ENCODE data around the gene DPH7. TPM values are rescaled to one million over a fixed set of nuclear protein-coding genes. Genes with fewer than 3 reads are reported as not detected.
A peak's percentile ranks its signal among the peaks of the same experiment; 100 is the strongest.

The DPH7 gene
- total RNA-seq, 1 experiment from 2014 or later = 54.4 TPM

DNA sequence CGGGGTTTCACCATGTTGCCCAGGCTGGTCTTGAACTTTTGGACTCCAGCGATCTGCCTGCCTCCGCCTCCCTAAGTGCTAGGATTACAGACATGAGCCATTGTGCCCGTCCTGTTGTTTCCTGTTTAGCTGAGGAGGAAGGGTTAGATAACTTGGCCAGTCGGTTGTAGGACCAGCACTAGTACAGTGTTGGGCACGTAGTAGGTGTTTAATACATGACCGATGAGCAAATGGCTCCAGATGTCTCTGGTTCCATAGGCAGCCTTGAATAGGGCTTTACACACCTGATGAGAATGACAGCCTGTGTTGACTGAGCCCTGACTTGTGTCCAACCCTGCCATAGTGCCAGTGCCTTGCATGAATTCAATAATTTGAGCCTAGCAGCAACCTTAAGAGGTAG lies 41.9 kb upstream of the DPH7 start:
- Histone ChIP-seq H3K79me2 (ENCODE audit: insufficient read depth, low read length) (peaks cover 90% of the 10 kb centered on the region), H3K9me3 (ENCODE audit: control insufficient read depth in 1 of 2, insufficient read depth in 1 of 2, low read depth in 1 of 2, low read length in 2 of 2) (no peaks in the 10 kb centered on the region), H3K4me3 (replicated peaks in 1 of 2; ENCODE audit: low read depth in 1 of 2, low read length in 2 of 2) (peak overlapping the region in 1 of 2 experiments; percentile 8; a peak in 2 of 4 replicates), H3K27ac (ENCODE audit: low read depth, low read length) (peak overlapping the region; percentile 40), H3K9ac (ENCODE audit: low read length) (peak overlapping the region; percentile 33), H3K4me2 (ENCODE audit: low read length) (peak overlapping the region; percentile 91), H3K4me1 (ENCODE audit: control insufficient read depth in 1 of 2, insufficient read depth in 2 of 2, low read length in 2 of 2) (peaks cover 19 to 30% of the 10 kb centered on the region in 2 experiments), H4K20me1 (ENCODE audit: insufficient read depth) (peaks cover 5% of the 10 kb centered on the region; the same call in 1 of the 2 replicates), H3K36me3 (ENCODE audit: control insufficient read depth in 1 of 2, insufficient read depth in 2 of 2, low read length in 2 of 2) (peaks cover 2 to 10% of the 10 kb centered on the region in 2 experiments; a peak in 2 of 4 replicates), H3K9me2 (ENCODE audit: insufficient read depth) (no peaks in the 10 kb centered on the region), H2AFZ (ENCODE audit: low read depth, low read length, poor library complexity, severe bottlenecking) (no peak overlapping the region), H3K27me3 (ENCODE audit: insufficient read depth, low read length) (no peaks in the 10 kb centered on the region)
- POLR2A ChIA-PET = no interaction called here
- intact Hi-C loops (cut with micrococcal nuclease) = no loop called here
- RAD21 ChIA-PET (ENCODE audit: low non-redundant PET in 1 of 2, low total read pairs in 2 of 2, uncharacterized antibody in 2 of 2, unreplicated experiment in 2 of 2) = no interaction called here
- ATAC-seq (no peak), DNase-seq (ENCODE audit: low read depth, low spot score) (no peak)
- TF ChIP-seq TCF7L2 (IDR thresholded peaks at IDR 0.05; ENCODE audit: borderline replicate concordance, extremely low read depth, insufficient read depth, insufficient read length) = no peak
- TF ChIP-seq, protein P1, sequence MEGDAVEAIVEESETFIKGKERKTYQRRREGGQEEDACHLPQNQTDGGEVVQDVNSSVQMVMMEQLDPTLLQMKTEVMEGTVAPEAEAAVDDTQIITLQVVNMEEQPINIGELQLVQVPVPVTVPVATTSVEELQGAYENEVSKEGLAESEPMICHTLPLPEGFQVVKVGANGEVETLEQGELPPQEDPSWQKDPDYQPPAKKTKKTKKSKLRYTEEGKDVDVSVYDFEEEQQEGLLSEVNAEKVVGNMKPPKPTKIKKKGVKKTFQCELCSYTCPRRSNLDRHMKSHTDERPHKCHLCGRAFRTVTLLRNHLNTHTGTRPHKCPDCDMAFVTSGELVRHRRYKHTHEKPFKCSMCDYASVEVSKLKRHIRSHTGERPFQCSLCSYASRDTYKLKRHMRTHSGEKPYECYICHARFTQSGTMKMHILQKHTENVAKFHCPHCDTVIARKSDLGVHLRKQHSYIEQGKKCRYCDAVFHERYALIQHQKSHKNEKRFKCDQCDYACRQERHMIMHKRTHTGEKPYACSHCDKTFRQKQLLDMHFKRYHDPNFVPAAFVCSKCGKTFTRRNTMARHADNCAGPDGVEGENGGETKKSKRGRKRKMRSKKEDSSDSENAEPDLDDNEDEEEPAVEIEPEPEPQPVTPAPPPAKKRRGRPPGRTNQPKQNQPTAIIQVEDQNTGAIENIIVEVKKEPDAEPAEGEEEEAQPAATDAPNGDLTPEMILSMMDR (IDR thresholded peaks at IDR 0.05 in 2 of 3, conservative IDR thresholded peaks at IDR 0.05 in 1 of 3; ENCODE audit: borderline replicate concordance in 1 of 3, insufficient read depth in 1 of 3, low read depth in 2 of 3, low read length in 2 of 3) = no peak
- no peak for TF ChIP-seq RAD21 (IDR thresholded peaks at IDR 0.05; ENCODE audit: low read depth)
- TF ChIP-seq SIN3A (IDR thresholded peaks at IDR 0.05; ENCODE audit: low read depth) = no peak
- TF ChIP-seq, protein P2, sequence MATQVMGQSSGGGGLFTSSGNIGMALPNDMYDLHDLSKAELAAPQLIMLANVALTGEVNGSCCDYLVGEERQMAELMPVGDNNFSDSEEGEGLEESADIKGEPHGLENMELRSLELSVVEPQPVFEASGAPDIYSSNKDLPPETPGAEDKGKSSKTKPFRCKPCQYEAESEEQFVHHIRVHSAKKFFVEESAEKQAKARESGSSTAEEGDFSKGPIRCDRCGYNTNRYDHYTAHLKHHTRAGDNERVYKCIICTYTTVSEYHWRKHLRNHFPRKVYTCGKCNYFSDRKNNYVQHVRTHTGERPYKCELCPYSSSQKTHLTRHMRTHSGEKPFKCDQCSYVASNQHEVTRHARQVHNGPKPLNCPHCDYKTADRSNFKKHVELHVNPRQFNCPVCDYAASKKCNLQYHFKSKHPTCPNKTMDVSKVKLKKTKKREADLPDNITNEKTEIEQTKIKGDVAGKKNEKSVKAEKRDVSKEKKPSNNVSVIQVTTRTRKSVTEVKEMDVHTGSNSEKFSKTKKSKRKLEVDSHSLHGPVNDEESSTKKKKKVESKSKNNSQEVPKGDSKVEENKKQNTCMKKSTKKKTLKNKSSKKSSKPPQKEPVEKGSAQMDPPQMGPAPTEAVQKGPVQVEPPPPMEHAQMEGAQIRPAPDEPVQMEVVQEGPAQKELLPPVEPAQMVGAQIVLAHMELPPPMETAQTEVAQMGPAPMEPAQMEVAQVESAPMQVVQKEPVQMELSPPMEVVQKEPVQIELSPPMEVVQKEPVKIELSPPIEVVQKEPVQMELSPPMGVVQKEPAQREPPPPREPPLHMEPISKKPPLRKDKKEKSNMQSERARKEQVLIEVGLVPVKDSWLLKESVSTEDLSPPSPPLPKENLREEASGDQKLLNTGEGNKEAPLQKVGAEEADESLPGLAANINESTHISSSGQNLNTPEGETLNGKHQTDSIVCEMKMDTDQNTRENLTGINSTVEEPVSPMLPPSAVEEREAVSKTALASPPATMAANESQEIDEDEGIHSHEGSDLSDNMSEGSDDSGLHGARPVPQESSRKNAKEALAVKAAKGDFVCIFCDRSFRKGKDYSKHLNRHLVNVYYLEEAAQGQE (IDR thresholded peaks at IDR 0.05; ENCODE audit: low read depth) = no peak
- TF ChIP-seq YY1 (IDR thresholded peaks at IDR 0.05; ENCODE audit: extremely low read depth, insufficient replicate concordance, low read depth, low read length) = no peak
- no peak for TF ChIP-seq SRF (IDR thresholded peaks at IDR 0.05; ENCODE audit: low read depth)
- no peak for TF ChIP-seq JUND (IDR thresholded peaks at IDR 0.05)
- no peak for TF ChIP-seq FOSL1 (IDR thresholded peaks at IDR 0.05; ENCODE audit: low read depth)
- no peak for TF ChIP-seq POLR2A (IDR thresholded peaks at IDR 0.05; ENCODE audit: borderline replicate concordance, extremely low read depth, insufficient read depth, insufficient read length)
- TF ChIP-seq CEBPB (IDR thresholded peaks at IDR 0.05; ENCODE audit: low read depth) = no peak
- TF ChIP-seq EZH2 (IDR thresholded peaks at IDR 0.05) = no peak
- TF ChIP-seq ZNF274 (IDR thresholded peaks at IDR 0.05; ENCODE audit: low read depth, low read length) = no peak
- no peak for TF ChIP-seq POLR2AphosphoS5 (IDR thresholded peaks at IDR 0.05; ENCODE audit: low read depth, low read length)
- TF ChIP-seq EGR1 (IDR thresholded peaks at IDR 0.05; ENCODE audit: low read depth) = no peak
- TF ChIP-seq, protein P3, sequence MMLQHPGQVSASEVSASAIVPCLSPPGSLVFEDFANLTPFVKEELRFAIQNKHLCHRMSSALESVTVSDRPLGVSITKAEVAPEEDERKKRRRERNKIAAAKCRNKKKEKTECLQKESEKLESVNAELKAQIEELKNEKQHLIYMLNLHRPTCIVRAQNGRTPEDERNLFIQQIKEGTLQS (IDR thresholded peaks at IDR 0.05) = no peak
- no peak for TF ChIP-seq ELF1 (IDR thresholded peaks at IDR 0.05; ENCODE audit: borderline replicate concordance, low read depth)
- no peak for TF ChIP-seq SP1 (IDR thresholded peaks at IDR 0.05; ENCODE audit: low read depth)
- TF ChIP-seq, protein P4, sequence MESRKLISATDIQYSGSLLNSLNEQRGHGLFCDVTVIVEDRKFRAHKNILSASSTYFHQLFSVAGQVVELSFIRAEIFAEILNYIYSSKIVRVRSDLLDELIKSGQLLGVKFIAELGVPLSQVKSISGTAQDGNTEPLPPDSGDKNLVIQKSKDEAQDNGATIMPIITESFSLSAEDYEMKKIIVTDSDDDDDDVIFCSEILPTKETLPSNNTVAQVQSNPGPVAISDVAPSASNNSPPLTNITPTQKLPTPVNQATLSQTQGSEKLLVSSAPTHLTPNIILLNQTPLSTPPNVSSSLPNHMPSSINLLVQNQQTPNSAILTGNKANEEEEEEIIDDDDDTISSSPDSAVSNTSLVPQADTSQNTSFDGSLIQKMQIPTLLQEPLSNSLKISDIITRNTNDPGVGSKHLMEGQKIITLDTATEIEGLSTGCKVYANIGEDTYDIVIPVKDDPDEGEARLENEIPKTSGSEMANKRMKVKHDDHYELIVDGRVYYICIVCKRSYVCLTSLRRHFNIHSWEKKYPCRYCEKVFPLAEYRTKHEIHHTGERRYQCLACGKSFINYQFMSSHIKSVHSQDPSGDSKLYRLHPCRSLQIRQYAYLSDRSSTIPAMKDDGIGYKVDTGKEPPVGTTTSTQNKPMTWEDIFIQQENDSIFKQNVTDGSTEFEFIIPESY (IDR thresholded peaks at IDR 0.05; ENCODE audit: extremely low read depth, insufficient replicate concordance, low read length) = no peak
- CTCF ChIA-PET = no interaction called here
- no TSS peak for BruUV-seq (replicated peaks)

Data from HCT116 (cell line).